GM15510 (cell line): ENCODE data around the gene CLDN14.

Source experiments
- POLR2A ChIP-seq: IDR thresholded peaks from 3 replicates; pipeline ENCODE4 v1.6.1; 2011; ENCODE audit warnings: borderline replicate concordance; ENCODE audit not compliant: insufficient read length; ENCODE audit errors: extremely low read depth

The CLDN14 gene

GRCh38 chr21:36419996-36420395 lies 59.9 kb downstream of the CLDN14 start:
- TF ChIP-seq POLR2A = no peak

GRCh38 chr21:36419241-36419640 lies 60.7 kb downstream of the CLDN14 start:
- no peak for TF ChIP-seq POLR2A

- TF ChIP-seq POLR2A = no peak
These were observed 64.5 kb downstream of the CLDN14 start for GRCh38 chr21:36415375-36415774.

DNA sequence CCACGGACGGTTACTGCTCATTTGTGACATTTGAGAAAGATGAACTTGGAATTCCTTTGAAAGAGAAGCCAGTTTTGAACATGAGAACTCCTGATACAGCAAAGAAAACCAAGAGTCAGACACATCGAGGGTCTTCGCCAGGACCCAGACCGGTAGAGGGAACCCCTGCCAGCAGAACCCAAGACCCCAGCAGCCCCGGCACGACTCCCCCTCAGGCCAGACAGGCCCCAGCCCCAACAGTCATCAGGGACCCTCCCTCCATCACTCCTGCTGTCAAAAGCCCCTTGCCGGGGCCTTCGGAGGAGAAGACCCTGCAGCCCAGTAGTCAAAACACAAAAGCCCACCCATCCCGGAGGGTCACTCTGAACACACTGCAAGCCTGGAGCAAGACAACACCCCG lies 67.0 kb downstream of the CLDN14 start:
- TF ChIP-seq POLR2A = no peak

DNA sequence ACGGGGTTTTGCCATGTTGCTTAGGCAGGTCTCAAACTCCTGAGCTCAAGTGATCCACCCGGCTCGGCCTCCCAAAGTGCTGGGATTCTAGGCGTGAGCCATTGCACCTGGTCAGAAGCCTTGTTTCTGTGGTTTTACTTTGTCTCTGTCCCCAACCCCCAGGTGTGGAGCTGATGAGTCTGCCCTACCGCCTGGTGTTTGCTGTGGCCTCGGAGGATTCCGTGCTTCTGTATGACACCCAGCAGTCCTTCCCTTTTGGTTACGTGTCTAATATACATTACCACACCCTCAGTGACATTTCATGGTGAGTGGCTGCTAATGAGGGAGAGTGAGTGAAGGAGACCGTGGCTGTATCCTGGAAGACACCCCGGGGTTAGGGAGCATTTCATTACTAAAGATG lies 68.6 kb downstream of the CLDN14 start:
- TF ChIP-seq POLR2A = no peak
